Superior temporal gyrus (tissue), 1 donor: Measurements from ENCODE around the gene ARL13B.
A peak's percentile ranks its signal among the peaks of the same experiment; 100 is the strongest.
"Not testable (repeated sequence)": the region's sequence is repeated elsewhere in the genome, so short reads cannot be mapped to it uniquely, and the experiment has no call there.

Source experiments
- DNase-seq: peaks from one replicate; pipeline ENCODE4 v3.0.0-alpha.2; 2016; ENCODE audit errors: extremely low spot score

The ARL13B gene

DNA sequence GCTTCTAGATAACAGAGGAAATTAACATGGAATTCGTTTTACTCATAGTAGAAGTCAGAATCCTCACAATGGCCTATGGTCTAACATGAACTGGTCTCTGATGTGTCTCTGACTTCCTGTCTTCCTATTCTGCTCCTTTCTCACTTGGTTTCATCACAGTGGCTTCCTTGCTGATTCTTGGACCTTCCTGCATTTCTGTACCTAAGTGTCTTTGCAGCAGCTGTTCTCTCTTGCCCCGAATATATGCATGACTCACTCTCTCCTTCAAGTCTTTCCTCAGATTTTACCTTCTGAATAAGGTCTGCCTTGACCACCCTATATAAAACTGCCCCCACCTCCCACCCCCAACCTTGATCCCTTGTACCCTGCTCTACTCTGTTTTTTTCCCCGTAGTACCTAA, 14.1 kb downstream of the ARL13B start:
- no peak for DNase-seq

DNA sequence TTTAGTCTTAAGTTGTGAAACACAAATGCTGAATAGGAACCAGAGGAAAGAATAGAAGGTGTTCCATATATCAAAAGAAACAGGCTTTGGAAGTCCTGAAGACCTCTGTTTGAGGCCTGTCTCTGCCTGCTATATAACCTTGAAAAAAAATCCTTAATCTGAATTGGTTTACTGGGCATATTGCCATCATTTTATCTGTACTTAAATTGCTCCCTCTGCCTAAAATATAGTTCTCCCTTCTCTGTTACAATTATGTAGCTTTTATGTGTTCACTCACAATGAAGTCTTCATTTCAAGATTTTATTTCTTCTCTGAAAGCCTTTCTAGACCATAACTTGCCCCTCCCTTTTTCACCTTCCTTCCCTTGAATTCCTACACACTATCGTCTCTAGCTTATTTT, 21.2 kb downstream of the ARL13B start:
- no peak for DNase-seq

DNA sequence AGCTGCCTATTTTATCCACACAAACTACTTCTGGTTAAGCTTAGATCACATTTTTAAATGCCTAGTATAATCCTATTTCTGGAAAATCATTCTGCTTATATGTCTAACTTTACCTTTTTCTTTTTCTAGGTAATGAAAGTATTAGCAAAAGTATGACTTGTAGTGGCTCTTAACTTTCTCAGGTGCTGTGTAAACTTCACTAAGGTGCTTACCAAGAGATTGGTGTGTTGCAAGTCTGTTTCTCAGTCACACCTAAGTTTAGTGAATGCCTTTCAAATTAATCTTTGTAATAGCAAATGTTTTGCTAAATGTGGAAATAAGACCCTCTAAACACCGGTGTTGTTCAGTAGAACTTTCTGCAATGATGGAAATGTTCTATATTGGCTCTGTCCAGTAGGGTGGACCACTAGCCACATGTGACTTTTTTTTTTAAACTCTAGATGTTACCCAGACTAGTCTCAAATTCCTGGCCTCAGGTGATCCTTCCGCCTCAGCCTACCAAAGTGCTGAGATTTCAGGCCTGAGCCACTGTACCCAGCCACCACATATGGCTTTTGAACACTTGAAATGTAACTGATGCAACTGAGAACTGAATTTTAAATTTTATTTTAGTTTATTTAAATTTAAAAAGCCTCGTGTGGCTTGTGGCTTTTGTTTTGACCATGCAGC, 22.0 kb downstream of the ARL13B start:
- DNase-seq, result no peak

DNA sequence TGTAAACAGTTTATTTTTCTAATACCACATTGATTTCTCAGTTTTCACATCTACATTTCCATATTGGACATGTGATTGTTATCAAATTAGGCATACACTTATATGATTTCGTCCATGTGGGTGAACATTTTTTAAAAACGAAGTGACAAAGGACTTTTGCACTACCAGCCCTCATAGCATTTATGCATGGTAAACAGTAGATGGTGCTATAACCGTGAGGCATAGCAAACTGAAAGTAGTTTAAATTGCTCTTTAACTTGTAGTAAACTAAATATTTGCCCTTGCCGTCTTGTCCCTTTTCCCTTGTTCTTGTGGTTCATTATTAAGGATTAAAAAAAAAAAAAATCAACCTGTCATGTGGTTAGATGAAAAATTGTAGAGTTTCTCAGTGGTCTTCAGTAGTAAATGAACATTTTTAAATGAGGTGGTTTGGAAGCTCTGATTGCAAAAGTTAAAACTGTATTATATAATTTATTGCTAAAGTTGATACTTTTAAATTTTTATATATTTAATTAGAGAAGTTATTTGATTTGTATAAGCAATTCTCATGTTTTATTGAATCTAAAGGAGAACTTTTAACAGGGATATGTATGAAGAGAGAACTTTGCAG, 24.5 kb downstream of the ARL13B start:
- peak; percentile 82 for DNase-seq

DNA sequence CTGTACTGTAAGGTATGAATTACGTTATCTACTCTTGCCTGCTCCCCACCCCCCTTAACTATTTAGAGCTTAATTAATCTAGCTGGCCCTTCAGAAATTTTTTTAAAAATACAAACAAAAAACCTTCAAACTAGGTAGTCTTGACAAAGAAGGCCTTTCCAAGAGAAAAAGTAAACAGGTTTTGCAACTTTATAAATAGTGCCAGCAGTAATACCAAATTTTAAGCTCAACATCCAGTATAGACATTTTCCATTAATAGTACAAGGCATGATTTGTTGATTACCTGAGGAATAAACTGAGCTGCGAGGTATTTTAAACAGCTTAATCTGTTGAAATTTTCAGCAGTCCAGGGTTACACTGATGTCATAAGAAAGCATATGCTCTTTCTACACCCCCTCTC, 28.3 kb downstream of the ARL13B start:
- no peak for DNase-seq

DNA sequence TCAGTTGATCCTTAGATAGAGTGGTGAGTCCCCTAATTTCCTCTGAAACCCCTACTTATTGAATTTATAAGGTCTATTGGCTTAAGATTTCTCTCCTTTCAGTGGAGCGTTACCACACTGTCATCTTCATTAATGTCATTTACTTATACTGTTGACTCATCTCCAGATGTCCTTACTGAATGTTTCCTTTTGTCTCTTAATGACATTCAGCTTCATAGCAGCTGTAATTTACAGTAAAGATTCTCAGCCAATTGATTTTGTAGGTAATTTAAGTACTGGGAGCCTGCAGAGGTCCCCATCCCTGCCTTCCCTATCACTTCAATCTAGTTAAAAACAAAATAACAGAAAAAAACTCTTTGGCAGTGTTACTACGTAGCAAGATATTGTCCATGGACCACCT, 29.7 kb downstream of the ARL13B start:
- no peak for DNase-seq

DNA sequence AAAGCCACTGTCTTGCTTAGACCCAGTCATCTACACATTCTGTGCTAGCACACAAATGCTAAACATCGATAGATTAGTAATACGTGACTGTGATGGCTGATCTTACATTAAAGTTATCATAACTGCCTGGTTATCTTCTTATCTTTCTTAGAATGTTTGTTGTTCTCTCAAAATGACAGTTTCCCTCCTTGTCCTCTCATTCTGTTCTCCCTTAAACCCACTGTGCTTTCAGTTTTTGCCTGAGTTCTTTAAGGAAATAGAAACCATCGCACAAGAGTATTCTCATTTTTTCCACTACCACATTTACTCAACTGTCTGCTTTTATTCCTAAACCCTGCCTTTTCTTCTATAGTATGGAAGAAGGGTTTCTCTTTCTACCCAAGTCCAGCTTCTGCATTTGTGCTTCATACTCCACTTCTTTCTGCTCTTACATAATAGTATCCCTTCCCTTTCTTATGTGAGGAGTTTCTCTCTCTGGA, 31.3 kb downstream of the ARL13B start:
- no peak for DNase-seq

DNA sequence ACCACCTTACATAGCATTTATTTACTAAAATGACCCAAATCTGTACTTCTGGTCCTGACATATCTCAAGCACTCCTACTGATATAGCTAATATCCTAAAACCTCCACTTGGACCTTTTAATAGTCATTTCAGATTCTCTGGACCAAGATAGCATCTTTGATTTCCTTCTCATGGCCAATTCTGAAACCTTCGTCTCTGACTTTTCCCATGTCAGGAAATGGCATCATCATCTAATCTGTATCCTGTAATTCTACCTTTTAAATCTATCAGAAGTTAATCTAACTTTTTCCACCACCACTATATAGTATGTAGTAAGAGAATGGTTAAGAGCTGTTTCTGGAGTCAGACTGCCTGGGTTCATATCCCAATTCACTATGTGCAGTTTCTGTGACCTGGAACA, 32.2 kb downstream of the ARL13B start:
- DNase-seq, result no peak

DNA sequence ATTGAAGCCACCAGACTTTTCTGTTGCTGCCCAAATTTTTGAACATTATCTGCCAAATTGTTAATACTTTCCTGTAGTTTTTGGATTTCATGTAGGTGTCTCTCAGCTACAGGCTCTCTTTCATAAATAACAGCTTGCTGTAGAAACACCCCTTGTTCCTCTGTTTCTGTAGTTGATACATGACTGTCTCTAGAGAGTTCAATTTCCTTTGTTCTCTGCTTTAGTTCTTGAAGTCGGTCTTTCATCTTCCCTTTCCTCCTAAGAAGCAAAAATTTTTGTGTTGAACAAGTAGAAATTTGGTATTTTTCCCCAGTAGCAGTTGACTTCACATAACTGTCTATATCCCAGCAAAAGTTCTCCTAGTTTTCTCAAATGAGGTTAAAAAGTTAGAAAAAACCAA, 35.1 kb downstream of the ARL13B start:
- DNase-seq, result no peak

DNA sequence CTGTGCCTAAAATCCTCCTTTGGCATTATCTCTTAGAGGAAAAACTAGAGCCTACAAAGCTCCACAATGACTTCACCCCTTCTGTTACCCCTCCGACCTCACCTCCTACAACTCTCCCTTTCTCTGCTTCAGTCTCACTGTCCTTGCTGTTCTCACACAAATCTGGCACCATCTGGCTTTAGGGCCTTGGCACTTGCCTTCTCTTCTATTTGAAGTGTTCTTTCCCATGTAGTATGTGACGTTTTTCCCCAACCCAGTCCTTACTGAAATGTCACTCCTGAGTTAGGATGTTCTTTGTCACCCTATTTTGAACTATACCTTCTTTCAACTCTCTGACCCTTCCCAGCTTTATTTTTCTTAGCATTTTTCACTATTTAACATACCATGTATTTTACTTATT, 39.7 kb downstream of the ARL13B start:
- DNase-seq, result no peak

DNA sequence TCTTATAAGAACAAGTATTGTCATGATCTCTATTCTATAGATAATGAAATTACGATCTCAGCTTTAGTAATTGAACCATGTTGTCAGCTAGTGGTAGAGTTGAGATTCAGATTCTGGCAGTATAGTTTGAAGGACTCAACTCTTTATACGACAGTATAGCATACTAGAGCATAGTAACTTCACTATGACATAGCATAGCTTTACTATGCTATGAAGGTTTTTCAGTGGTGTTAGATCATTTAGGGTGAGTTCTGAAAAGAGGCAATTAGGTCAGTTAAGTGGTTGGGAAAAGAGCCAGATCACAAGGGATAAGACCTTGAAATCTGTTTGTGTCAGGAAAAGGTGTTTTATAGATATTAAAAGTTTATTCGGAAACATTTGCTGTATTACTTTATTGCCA, 40.3 kb downstream of the ARL13B start:
- no peak for DNase-seq

DNA sequence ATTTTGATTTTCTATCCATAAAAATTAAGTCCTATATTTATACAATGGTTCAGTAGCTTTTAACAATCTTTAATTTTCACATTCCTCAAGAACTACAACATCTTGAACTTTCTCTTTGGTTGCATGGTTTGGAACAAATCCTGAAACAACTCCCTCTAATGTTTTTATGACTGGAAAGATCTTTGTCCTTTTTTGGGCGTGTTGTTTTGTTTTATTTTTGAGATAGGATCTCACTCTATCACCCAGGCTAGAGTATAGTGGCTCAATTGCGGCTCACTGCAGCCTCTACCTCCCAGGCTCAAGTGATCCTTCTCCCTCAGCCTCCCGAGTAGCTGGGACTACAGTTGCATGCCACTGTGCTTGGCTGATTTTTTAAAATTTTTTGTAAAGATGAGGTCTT, 44.4 kb downstream of the ARL13B start:
- no peak for DNase-seq

DNA sequence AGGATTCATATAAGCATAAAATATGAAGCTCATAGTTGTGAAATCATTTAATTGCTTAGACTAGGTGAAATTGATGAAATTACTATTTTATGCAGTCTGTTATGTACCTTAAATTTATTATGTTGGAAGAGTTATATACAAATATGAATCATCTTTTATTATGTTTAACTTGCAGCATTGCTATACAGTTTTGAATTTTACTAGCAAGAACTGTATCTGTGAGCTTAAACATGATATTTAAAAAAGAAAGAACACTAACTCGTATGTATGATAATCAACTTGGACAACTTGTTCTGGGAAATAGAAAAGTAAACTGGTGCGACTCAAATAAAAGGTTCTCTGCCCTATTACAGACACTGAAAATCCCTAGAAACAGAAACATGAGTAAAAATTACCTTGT, 46.7 kb downstream of the ARL13B start:
- peak; percentile 41 for DNase-seq

DNA sequence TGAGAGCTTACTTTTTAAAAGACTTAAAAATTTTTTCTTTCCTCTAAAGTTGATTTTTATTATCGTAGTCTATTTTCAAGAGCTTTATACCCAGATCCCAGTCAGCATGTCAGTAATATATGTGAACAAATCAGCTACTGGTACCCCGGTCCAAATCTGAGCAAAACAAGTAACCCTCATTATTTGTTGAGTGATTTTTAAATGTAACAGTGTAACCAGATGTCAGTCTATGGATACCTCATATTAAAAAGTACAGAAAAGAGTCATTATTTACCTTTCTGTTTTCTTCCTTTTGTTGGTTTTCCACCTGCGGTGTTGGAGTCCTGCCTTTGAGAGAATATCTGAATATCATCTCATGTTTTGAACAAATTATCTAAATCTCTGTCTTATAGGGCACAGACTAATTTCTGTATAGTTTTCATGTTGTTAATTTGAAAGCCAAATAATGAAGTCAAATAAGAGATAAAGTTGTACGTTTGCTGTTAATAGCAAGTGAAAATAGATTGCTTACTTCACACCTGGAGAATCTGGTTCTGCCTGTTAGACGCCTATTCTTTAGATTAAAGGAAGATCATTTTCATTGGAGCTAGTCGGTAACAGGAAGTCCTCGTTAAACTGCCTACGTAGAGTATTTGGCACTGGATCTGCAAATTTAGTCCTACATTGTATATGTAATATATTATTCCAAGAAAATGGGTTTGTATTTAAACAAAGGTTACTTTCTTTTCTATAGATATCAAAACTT, 48.3 kb downstream of the ARL13B start, which contains the start of gene STX19:
Gene STX19 (minus strand): TSS at position 505 of the 745 bp plus-strand sequence. CDS start 13,328 bp downstream, outside the sequence.
- peak; percentile 30 for DNase-seq

DNA sequence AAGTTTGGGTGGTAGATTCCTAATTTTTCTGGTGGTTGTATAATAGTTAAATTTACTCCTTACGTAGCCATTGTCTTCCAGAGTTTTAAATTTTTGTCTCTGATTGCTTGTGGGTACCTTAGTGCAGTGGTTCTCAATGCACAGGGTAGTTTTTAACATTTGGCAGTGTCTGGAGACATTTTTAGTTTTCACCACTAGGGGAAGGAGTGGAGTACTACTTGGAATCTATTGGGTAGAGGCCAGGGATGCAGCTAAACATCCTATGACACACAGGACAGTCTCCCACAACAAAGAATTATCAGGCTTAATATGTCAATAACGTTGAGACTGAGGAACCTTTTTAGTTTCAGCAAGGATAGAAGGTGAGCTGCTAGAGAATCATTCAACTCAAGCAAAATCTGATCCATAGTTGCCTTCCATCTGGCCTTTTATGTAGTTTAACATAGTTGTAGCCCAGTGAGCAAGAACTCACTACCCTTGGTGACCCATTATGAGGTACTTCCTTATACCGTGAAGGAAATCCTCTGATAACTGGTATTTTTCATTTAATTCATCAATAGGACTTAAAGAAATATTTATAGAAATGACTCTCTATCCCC, 57.1 kb downstream of the ARL13B start:
- DNase-seq, result no peak

DNA sequence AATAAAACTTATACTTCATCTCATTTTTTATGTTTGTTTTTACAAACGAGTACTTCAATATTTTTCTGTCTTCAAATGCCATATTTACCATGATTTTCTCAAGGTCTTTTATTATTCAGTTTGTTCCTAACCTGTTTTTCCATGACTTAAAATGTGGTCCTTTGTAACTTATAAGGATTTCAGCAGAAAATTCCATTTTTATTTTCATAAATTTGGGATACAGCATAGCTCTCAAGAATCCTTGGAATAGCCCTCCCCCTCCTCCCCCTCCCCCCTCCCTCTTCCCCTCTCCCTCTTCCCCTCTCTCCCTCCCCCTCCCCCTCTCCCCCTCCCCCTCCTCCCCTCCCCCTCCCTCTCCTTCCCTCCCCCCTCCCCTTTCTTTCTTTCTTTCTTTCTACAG, 63.3 kb downstream of the ARL13B start:
- DNase-seq, result no peak

DNA sequence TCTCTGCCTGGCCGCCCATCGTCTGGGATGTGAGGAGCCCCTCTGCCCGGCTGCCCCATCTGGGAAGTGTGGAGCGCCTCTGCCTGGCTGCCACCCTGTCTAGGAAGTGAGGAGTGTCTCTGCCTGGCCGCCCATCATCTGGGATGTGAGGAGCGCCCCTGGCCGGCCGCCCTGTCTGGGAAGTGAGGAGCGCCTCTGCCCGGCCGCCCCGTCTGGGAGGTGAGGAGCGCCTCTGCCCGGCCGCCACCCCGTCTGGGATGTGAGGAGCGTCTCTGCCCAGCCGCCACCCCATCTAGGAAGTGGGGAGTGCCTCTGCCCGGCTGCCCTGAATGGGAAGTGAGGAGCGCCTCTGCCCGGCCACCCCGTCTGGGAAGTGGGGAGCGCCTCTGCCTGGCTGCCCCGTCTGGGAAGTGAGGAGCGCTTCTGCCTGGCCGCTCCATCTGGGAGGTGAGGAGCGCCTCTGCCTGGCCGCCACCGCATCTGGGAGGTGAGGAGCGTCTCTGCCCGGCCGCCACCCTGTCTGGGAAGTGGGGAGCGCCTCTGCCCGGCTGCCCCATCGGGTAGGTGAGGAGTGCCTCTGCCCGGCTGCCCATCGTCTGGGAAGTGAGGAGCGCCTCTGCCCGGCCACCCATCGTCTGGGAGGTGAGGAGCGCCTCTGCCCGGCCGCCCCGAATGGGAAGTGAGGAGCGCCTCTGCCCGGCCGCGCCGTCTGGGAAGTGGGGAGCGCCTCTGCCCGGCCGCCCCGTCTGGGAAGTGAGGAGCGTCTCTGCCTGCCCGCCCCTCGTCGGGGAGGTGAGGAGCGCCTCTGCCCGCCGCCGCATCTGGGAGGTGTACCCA, 64.4 kb downstream of the ARL13B start:
- DNase-seq, result not testable (repeated sequence)

DNA sequence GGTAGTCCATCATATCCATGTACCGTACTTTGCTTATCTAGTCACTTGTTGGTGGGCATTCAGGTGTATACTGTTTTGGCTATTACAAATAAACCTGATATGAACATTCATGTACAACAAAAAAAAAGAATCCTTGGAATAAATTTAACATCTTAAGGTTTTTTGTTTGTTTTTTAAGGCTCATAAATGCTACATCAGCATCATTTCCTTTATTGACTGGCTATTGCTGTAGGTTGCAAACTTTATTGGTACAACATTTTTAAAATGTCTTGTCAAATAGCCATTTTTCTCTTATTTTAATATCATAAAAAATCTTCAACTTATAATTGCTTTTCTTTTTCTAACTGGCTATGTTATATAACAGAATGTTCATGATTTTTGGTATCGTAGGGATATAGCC, 66.6 kb downstream of the ARL13B start:
- DNase-seq, result no peak

DNA sequence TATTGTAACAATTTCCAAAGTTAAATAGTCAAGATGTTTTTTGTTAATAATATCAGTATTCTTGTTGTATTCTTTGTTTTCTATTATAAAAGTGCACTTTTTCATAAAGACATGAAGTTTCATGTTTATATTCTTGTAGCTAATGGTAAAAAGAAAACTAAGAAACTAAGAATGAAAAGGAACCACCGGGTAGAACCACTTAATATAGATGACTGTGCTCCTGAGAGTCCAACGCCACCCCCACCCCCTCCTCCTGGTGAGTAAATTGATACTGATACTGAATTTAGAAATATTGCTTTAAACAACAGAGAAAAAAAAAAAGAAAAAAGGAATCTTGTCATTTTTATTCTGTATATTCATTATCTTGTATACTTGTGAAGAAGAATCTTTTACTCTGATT, 69.3 kb downstream of the ARL13B start:
- DNase-seq, result no peak

DNA sequence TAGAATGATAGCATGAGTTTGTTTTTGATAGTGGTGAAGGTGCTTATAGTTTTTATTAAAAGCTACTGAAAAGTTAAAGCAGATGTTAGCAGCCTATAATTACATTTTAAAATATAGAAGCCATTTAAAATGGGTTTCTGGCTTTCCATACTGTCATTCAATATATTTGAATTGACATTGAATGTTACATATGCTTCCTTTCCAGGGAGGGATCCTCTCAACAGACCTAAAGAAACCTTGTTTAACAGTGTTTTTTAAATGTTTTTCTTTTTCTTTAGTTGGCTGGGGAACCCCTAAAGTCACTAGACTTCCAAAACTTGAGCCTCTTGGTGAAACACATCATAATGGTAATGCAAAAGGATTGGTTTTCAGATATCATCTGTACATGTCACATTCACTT, 70.6 kb downstream of the ARL13B start:
- DNase-seq, result no peak

DNA sequence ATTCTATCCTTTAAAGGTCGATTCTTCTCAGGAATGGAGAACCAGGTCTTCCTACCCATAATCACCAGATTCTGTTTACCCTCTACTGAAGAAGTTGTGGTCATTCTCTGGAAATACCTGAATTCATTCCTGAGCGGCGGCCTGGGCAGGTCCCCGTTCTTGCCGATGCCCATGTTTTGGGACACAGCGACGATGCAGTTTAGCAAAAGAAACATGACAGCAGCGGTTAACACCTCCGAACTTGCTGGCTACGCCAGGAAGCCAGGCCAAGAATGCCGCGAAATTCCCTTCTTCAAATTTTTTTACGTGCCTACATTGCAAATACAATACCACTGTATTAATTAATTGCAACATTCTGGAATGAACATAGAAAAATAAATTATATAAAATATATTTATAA, 81.3 kb downstream of the ARL13B start:
- no peak for DNase-seq
